T-helper 1 cell treated with Interleukin-12 subunit alpha and Interleukin-12 subunit beta and Interleukin-4 antibody, amounts not matched to agents 30 μg/mL and 1 μg/mL, for 36 hours (primary cell): ENCODE data around the gene MTTP.
A peak's percentile ranks its signal among the peaks of the same experiment; 100 is the strongest.
"Not testable (repeated sequence)": the region's sequence is repeated elsewhere in the genome, so short reads cannot be mapped to it uniquely, and the experiment has no call there.

Source experiments
- H3K27ac Mint-ChIP-seq: one replicate; pipeline ENCODE4 v1.8.0; 2021; ENCODE audit warnings: mild to moderate bottlenecking, mixed read lengths
- H3K27me3 Mint-ChIP-seq: one replicate; pipeline ENCODE4 v1.8.0; 2021; ENCODE audit warnings: low read depth, mixed read lengths
- H3K36me3 Mint-ChIP-seq: one replicate; pipeline ENCODE4 v1.8.0; 2021; ENCODE audit warnings: low read depth, mixed read lengths
- H3K4me1 Mint-ChIP-seq: one replicate; pipeline ENCODE4 v1.8.0; 2021; ENCODE audit warnings: low read depth, mixed read lengths
- H3K4me3 Mint-ChIP-seq: one replicate; pipeline ENCODE4 v1.8.0; 2021; ENCODE audit warnings: mild to moderate bottlenecking, moderate library complexity, mixed read lengths
- H3K9me3 Mint-ChIP-seq: one replicate; pipeline ENCODE4 v1.8.0; 2021; ENCODE audit warnings: mixed read lengths

MTTP gene

GRCh38 chr4:99574530-99575324 lies at the start of gene MTTP:
Gene MTTP (plus strand): TSS chr4:99574824. CDS start chr4:99574910, 86 bp downstream.
- Mint-ChIP-seq H3K9me3 (no peaks in the 10 kb centered on the region), H3K27me3 (peaks cover 36% of the 10 kb centered on the region), H3K4me3 (no peak within 1 kb of the TSS), H3K27ac (no peak within 1 kb of the TSS), H3K4me1 (peaks cover 2% of the 10 kb centered on the region), H3K36me3 (no peaks in the 10 kb centered on the region)

GRCh38 chr4:99529228-99529627 lies 45.4 kb upstream of the MTTP start:
- Mint-ChIP-seq H3K4me3 (no peak overlapping the region), H3K4me1 (no peaks in the 10 kb centered on the region), H3K9me3 (no peaks in the 10 kb centered on the region), H3K27me3 (peaks cover 13% of the 10 kb centered on the region), H3K36me3 (no peaks in the 10 kb centered on the region), H3K27ac (no peak overlapping the region)

GRCh38 chr4:99529956-99530355 lies 44.7 kb upstream of the MTTP start:
- H3K27ac Mint-ChIP-seq = no peak overlapping the region
- peaks cover 13% of the 10 kb centered on the region for H3K27me3 Mint-ChIP-seq
- H3K4me3 Mint-ChIP-seq = no peak overlapping the region
- H3K36me3 Mint-ChIP-seq = no peaks in the 10 kb centered on the region
- no peaks in the 10 kb centered on the region for H3K4me1 Mint-ChIP-seq
- H3K9me3 Mint-ChIP-seq = no peaks in the 10 kb centered on the region

- H3K27ac Mint-ChIP-seq, H3K9me3 Mint-ChIP-seq, H3K4me3 Mint-ChIP-seq, H3K36me3 Mint-ChIP-seq, H3K4me1 Mint-ChIP-seq, H3K27me3 Mint-ChIP-seq: not testable (repeated sequence)
Measured at GRCh38 chr4:99534699-99535098, 39.9 kb upstream of the MTTP start.

GRCh38 chr4:99536271-99536670 lies 38.4 kb upstream of the MTTP start:
- Mint-ChIP-seq H3K9me3 (no peaks in the 10 kb centered on the region), H3K4me1 (no peaks in the 10 kb centered on the region), H3K27ac (no peak overlapping the region), H3K36me3 (no peaks in the 10 kb centered on the region), H3K27me3 (peaks cover 4% of the 10 kb centered on the region), H3K4me3 (no peak overlapping the region)

GRCh38 chr4:99536848-99537247 lies 37.8 kb upstream of the MTTP start:
- Mint-ChIP-seq H3K27ac (no peak overlapping the region), H3K4me3 (no peak overlapping the region), H3K36me3 (no peaks in the 10 kb centered on the region), H3K4me1 (no peaks in the 10 kb centered on the region), H3K9me3 (no peaks in the 10 kb centered on the region), H3K27me3 (peaks cover 4% of the 10 kb centered on the region)

GRCh38 chr4:99537674-99538073 lies 37.0 kb upstream of the MTTP start:
- H3K27me3 Mint-ChIP-seq = peaks cover 4% of the 10 kb centered on the region
- no peak overlapping the region for H3K27ac Mint-ChIP-seq
- H3K4me3 Mint-ChIP-seq = no peak overlapping the region
- no peaks in the 10 kb centered on the region for H3K9me3 Mint-ChIP-seq
- H3K4me1 Mint-ChIP-seq = no peaks in the 10 kb centered on the region
- H3K36me3 Mint-ChIP-seq = no peaks in the 10 kb centered on the region

- no peak overlapping the region for H3K27ac Mint-ChIP-seq
- peaks cover 1% of the 10 kb centered on the region for H3K36me3 Mint-ChIP-seq
- H3K4me3 Mint-ChIP-seq = no peak overlapping the region
- H3K9me3 Mint-ChIP-seq = peaks cover 3% of the 10 kb centered on the region
- H3K4me1 Mint-ChIP-seq = no peaks in the 10 kb centered on the region
- no peaks in the 10 kb centered on the region for H3K27me3 Mint-ChIP-seq
Measured at GRCh38 chr4:99540277-99540939, 34.2 kb upstream of the MTTP start.

- Mint-ChIP-seq H3K4me1 (no peaks in the 10 kb centered on the region), H3K36me3 (no peaks in the 10 kb centered on the region), H3K9me3 (no peaks in the 10 kb centered on the region), H3K27me3 (no peaks in the 10 kb centered on the region), H3K4me3 (no peak overlapping the region), H3K27ac (no peak overlapping the region)
Measured at GRCh38 chr4:99552872-99553271, 21.8 kb upstream of the MTTP start.

GRCh38 chr4:99563310-99564186 lies 11.1 kb upstream of the MTTP start, which contains the start of gene TRMT10A:
Gene TRMT10A (minus strand): TSS chr4:99564039. CDS start chr4:99559338, 4,701 bp downstream.
- H3K4me3 Mint-ChIP-seq = peak within 1 kb of the TSS; percentile 98
- H3K27me3 Mint-ChIP-seq = peaks cover 24% of the 10 kb centered on the region
- no peaks in the 10 kb centered on the region for H3K9me3 Mint-ChIP-seq
- H3K4me1 Mint-ChIP-seq = peaks cover 16% of the 10 kb centered on the region
- peak within 1 kb of the TSS; percentile 99 for H3K27ac Mint-ChIP-seq
- H3K36me3 Mint-ChIP-seq = no peaks in the 10 kb centered on the region

- Mint-ChIP-seq H3K4me3 (peak overlapping the region; percentile 43), H3K4me1 (peaks cover 16% of the 10 kb centered on the region), H3K36me3 (no peaks in the 10 kb centered on the region), H3K9me3 (no peaks in the 10 kb centered on the region), H3K27me3 (peaks cover 32% of the 10 kb centered on the region), H3K27ac (peak overlapping the region; percentile 14)
Measured at GRCh38 chr4:99564921-99565320, 9.7 kb upstream of the MTTP start.

- Mint-ChIP-seq H3K9me3 (no peaks in the 10 kb centered on the region), H3K36me3 (no peaks in the 10 kb centered on the region), H3K27ac (no peak overlapping the region), H3K4me1 (peaks cover 2% of the 10 kb centered on the region), H3K27me3 (peaks cover 51% of the 10 kb centered on the region), H3K4me3 (no peak overlapping the region)
Measured at GRCh38 chr4:99571883-99572282, 2.7 kb upstream of the MTTP start.

- no peaks in the 10 kb centered on the region for H3K9me3 Mint-ChIP-seq
- H3K4me1 Mint-ChIP-seq = peaks cover 2% of the 10 kb centered on the region
- peaks cover 46% of the 10 kb centered on the region for H3K27me3 Mint-ChIP-seq
- H3K27ac Mint-ChIP-seq = no peak overlapping the region
- no peak overlapping the region for H3K4me3 Mint-ChIP-seq
- H3K36me3 Mint-ChIP-seq = no peaks in the 10 kb centered on the region
Measured at GRCh38 chr4:99572527-99573240, 1.9 kb upstream of the MTTP start.

GRCh38 chr4:99573735-99574368 lies 772 bp upstream of the MTTP start:
- H3K27ac Mint-ChIP-seq = no peak overlapping the region

More at GRCh38 chr4:99573735-99574368, 772 bp upstream of the MTTP start:
- peaks cover 2% of the 10 kb centered on the region for H3K4me1 Mint-ChIP-seq
- no peaks in the 10 kb centered on the region for H3K36me3 Mint-ChIP-seq
- peaks cover 36% of the 10 kb centered on the region for H3K27me3 Mint-ChIP-seq
- H3K9me3 Mint-ChIP-seq = no peaks in the 10 kb centered on the region
- no peak overlapping the region for H3K4me3 Mint-ChIP-seq
